ENCODE measurements around the gene PTPRA. TPM values are rescaled to one million over a fixed set of nuclear protein-coding genes. Genes with fewer than 3 reads are reported as not detected.

PTPRA gene
- total RNA-seq, 2 experiments from 2014 or later, result 33.3 to 47.2 TPM

DNA sequence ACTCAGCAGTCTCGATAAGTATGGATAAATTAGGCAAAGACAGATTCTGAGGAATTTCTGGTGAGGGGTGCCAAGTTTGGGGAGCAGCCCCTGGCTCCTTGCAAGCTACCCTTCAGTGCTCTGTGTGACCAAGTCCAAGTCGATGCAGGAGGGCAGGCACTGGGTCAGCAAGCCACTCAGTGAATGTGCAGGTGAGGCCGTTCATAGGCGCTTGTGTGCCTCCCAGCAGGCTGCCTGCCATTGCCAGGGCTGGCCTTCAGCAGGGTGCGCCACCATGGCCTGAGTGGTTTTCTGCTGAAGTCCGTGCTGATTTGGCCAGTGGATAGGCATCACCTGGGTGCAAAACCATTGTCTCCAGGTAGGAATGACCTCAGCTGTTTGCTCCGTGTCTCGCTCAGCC lies 166.8 kb downstream of the PTPRA start:
- peaks cover 43% of the 10 kb centered on the region for H3K36me3 ChIP-seq (ENCODE audit: insufficient read depth, low read length)
- H3K79me2 ChIP-seq (ENCODE audit: insufficient read depth, low read depth, low read length), result no peaks in the 10 kb centered on the region
- TF ChIP-seq, protein P1, sequence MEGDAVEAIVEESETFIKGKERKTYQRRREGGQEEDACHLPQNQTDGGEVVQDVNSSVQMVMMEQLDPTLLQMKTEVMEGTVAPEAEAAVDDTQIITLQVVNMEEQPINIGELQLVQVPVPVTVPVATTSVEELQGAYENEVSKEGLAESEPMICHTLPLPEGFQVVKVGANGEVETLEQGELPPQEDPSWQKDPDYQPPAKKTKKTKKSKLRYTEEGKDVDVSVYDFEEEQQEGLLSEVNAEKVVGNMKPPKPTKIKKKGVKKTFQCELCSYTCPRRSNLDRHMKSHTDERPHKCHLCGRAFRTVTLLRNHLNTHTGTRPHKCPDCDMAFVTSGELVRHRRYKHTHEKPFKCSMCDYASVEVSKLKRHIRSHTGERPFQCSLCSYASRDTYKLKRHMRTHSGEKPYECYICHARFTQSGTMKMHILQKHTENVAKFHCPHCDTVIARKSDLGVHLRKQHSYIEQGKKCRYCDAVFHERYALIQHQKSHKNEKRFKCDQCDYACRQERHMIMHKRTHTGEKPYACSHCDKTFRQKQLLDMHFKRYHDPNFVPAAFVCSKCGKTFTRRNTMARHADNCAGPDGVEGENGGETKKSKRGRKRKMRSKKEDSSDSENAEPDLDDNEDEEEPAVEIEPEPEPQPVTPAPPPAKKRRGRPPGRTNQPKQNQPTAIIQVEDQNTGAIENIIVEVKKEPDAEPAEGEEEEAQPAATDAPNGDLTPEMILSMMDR (conservative IDR thresholded peaks at IDR 0.05; ENCODE audit: low read length), result no peak
- TF ChIP-seq EZH2phosphoT487 (IDR thresholded peaks at IDR 0.05; ENCODE audit: borderline replicate concordance, low read depth, low read length), result no peak
- H3K4me2 ChIP-seq (ENCODE audit: low read length), result no peak overlapping the region
- intact Hi-C loops (cut with micrococcal nuclease; ENCODE audit: unreplicated experiment), result no loop called here
- H4K20me1 ChIP-seq (ENCODE audit: insufficient read depth, low read length), result no peaks in the 10 kb centered on the region
- POLR2A ChIA-PET, result no interaction called here
- no peak overlapping the region for H3K27ac ChIP-seq (ENCODE audit: low read depth, low read length, poor library complexity, severe bottlenecking)
- CTCF ChIA-PET (ENCODE audit: unreplicated experiment), result no interaction called here
- H3K4me1 ChIP-seq (ENCODE audit: insufficient read depth, low read length, poor library complexity, severe bottlenecking), result peaks cover 3% of the 10 kb centered on the region
- no peaks in the 10 kb centered on the region for H3K9me2 ChIP-seq (ENCODE audit: insufficient read depth, low read length)
- no peak overlapping the region for H2AFZ ChIP-seq (ENCODE audit: low read length)
- H3K4me3 ChIP-seq (ENCODE audit: low read depth, low read length, poor library complexity, severe bottlenecking), result no peak overlapping the region
- no TSS peak for BruUV-seq (replicated peaks)
- no peaks in the 10 kb centered on the region for H3K9me3 ChIP-seq (ENCODE audit: low read length)
- no peak for DNase-seq (ENCODE audit: low spot score)

DNA sequence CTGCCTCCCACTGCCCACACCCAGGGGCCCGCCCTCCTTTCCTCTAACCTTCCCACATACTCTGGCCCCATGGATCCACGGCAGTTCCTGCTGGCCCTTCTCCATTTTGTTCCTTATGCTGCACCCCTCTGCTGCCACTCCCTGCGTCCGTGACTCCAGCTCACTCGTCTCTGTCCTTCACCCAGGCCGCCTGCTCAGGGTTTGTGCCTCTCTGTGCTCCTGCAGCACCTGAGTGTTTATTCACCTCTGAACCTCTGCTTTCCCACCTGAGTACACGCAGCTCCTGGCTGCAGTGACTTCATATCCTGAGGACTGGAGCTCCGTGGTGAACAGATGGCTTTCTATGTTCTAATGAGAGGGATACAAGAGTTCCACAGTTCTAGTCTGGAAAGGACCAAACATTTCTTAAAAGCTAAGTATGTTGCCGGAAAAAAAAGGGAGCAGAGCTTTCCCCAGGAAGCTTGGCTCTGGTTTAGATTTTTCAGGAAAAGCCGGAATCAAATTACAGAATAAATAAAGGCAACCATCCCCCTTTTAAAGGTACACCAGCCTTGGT lies 168.7 kb downstream of the PTPRA start:
- Histone ChIP-seq H3K27ac (ENCODE audit: low read depth, low read length, poor library complexity, severe bottlenecking) (no peak overlapping the region), H3K79me2 (ENCODE audit: insufficient read depth, low read depth, low read length) (peaks cover 6% of the 10 kb centered on the region), H3K9me2 (ENCODE audit: insufficient read depth, low read length) (no peaks in the 10 kb centered on the region), H4K20me1 (ENCODE audit: insufficient read depth, low read length) (no peaks in the 10 kb centered on the region), H2AFZ (ENCODE audit: low read length) (no peak overlapping the region), H3K36me3 (ENCODE audit: insufficient read depth, low read length) (peaks cover 25% of the 10 kb centered on the region), H3K4me2 (ENCODE audit: low read length) (no peak overlapping the region), H3K9me3 (ENCODE audit: low read length) (no peaks in the 10 kb centered on the region), H3K4me1 (ENCODE audit: insufficient read depth, low read length, poor library complexity, severe bottlenecking) (peaks cover 10% of the 10 kb centered on the region), H3K4me3 (ENCODE audit: low read depth, low read length, poor library complexity, severe bottlenecking) (no peak overlapping the region)
- no peak for DNase-seq (ENCODE audit: low spot score)
- BruUV-seq (replicated peaks), result no TSS peak
- TF ChIP-seq, protein P1 (conservative IDR thresholded peaks at IDR 0.05; ENCODE audit: low read length), result no peak
- TF ChIP-seq EZH2phosphoT487 (IDR thresholded peaks at IDR 0.05; ENCODE audit: borderline replicate concordance, low read depth, low read length), result no peak
- POLR2A ChIA-PET, result interaction anchor here (0.6 kb wide), 1 partner anchor 14 kb away, joined by 6 read pairs; no protein-coding TSS in a partner anchor
- CTCF ChIA-PET (ENCODE audit: unreplicated experiment), result no interaction called here
- intact Hi-C loops (cut with micrococcal nuclease; ENCODE audit: unreplicated experiment), result no loop called here

DNA sequence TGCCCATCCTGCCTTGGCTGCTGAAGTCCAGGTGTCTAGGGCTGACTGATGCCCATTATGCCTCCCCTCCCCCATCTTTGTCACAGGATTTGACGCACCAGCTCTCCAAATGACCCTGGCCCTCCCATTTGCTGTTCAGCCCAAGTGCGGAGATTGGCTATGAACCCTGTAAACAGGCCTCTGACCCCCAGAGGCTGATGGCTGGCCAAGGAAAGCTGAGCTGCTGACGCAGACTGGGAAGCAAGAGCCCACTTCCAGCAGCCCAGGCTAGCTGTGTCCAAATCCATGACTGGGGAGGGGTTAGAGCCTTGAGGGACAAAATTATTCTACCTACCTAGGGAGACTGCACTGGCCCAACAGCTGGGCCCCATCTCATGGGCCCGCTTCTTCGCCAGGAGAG lies 169.3 kb downstream of the PTPRA start:
- peaks cover 13% of the 10 kb centered on the region for H3K4me1 ChIP-seq (ENCODE audit: insufficient read depth, low read length, poor library complexity, severe bottlenecking)
- H3K9me2 ChIP-seq (ENCODE audit: insufficient read depth, low read length), result no peaks in the 10 kb centered on the region
- no peak overlapping the region for H3K4me3 ChIP-seq (ENCODE audit: low read depth, low read length, poor library complexity, severe bottlenecking)
- ChIA-PET POLR2A (interaction anchor here (0.6 kb wide), 1 partner anchor 13 kb away, joined by 6 read pairs; no protein-coding TSS in a partner anchor), CTCF (ENCODE audit: unreplicated experiment) (no interaction called here)
- no peak for DNase-seq (ENCODE audit: low spot score)
- H4K20me1 ChIP-seq (ENCODE audit: insufficient read depth, low read length), result no peaks in the 10 kb centered on the region
- H2AFZ ChIP-seq (ENCODE audit: low read length), result no peak overlapping the region
- no peaks in the 10 kb centered on the region for H3K9me3 ChIP-seq (ENCODE audit: low read length)
- peaks cover 21% of the 10 kb centered on the region for H3K36me3 ChIP-seq (ENCODE audit: insufficient read depth, low read length)
- H3K4me2 ChIP-seq (ENCODE audit: low read length), result no peak overlapping the region
- intact Hi-C loops (cut with micrococcal nuclease; ENCODE audit: unreplicated experiment), result no loop called here
- no peak overlapping the region for H3K27ac ChIP-seq (ENCODE audit: low read depth, low read length, poor library complexity, severe bottlenecking)
- BruUV-seq (replicated peaks), result no TSS peak
- peaks cover 13% of the 10 kb centered on the region for H3K79me2 ChIP-seq (ENCODE audit: insufficient read depth, low read depth, low read length)
- TF ChIP-seq EZH2phosphoT487 (IDR thresholded peaks at IDR 0.05; ENCODE audit: borderline replicate concordance, low read depth, low read length), result no peak
- TF ChIP-seq, protein P1 (conservative IDR thresholded peaks at IDR 0.05; ENCODE audit: low read length), result no peak
